ENCODE measurements around the gene TSPAN1. TPM values are rescaled to one million over a fixed set of nuclear protein-coding genes. Genes with fewer than 3 reads are reported as not detected.

TSPAN1 gene
- total and polyA plus RNA-seq, 2 of the 13 experiments (the other 11 are each of a cell fraction or from before 2014, with no cell fraction given), result 1.7 to 2.9 TPM

DNA sequence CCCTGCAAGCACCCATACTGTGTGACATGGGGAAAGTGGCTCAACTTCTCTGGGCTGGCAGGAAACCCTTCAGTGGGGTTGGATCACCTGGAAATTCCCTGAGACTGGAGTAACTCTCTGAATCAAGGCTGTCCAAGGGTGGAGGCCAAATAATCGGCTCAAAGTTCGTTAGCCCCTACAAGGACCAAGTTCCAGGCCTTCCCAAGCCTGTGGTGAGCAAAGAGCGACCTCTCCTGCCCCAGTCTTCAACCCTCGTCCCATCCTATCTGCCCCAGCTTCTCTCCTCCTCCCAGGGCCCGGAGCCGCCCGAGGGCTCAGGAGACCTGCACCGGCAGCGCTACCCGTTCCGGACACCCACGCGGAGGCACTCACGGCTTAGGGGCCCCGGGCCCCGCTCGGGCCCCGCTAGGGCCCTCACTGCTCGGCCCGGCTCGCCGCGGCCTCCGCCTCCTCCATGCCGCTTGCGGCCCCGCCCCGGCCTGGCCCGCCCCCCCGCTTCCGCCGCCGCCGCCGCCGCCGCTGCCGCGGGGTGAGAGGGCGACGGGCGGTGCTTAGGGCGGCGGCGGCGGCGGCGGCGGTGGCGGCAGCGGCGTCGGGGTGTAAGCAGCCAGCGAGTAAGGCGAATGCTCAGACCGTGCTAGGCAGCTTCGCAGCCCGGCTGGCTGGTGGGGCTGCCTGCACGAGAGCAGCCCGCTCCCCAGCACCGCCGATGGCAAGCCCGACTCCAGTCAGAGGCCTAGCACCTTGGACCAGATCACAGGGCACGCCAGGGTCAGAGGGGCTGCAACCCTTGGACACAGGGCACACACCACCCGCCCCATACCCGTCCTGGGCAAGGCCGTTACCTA is 23.3 kb downstream of the TSPAN1 start, which contains the start of gene POMGNT1 (continued):
- TF ChIP-seq ZSCAN21 (CRISPR knock-in tag; IDR thresholded peaks at IDR 0.05; ENCODE audit: borderline replicate concordance) (peak; percentile 48; the same call in 1 of the 2 replicates), ZNF430 (CRISPR knock-in tag; IDR thresholded peaks at IDR 0.05) (peak; percentile 24; the same call in 1 of the 2 replicates), HES4 (CRISPR knock-in tag; IDR thresholded peaks at IDR 0.05; ENCODE audit: borderline replicate concordance) (no peak), FIP1L1 (IDR thresholded peaks at IDR 0.05; ENCODE audit: borderline replicate concordance, insufficient read depth, low read depth, low read length) (no peak), MEF2D (CRISPR knock-in tag; IDR thresholded peaks at IDR 0.05) (no peak), KLF16 (CRISPR knock-in tag; IDR thresholded peaks at IDR 0.05) (0 out of 4 replicates have a peak, but pooled peaks of 1 of the 2 experiments have one; percentile 63), HDAC1 (CRISPR knock-in tag; IDR thresholded peaks at IDR 0.05) (no peak), TARDBP (CRISPR knock-in tag; IDR thresholded peaks at IDR 0.05) (no peak), POGZ (CRISPR knock-in tag; IDR thresholded peaks at IDR 0.05) (peak; percentile 57; the same call in 1 of the 2 replicates), NCOA5 (CRISPR knock-in tag; IDR thresholded peaks at IDR 0.05) (no peak), RARA (CRISPR knock-in tag; IDR thresholded peaks at IDR 0.05) (peak; percentile 31; the same call in 1 of the 2 replicates), SALL1 (CRISPR knock-in tag; IDR thresholded peaks at IDR 0.05) (peak; percentile 52), ZNF557 (CRISPR knock-in tag; IDR thresholded peaks at IDR 0.05) (no peak), RAD51 (IDR thresholded peaks at IDR 0.05; ENCODE audit: borderline replicate concordance) (no peak), CREB1 (IDR thresholded peaks at IDR 0.05) (no peak), CREB1 (CRISPR knock-in tag; IDR thresholded peaks at IDR 0.05) (no peak)
- TF ChIP-seq, protein P1, sequence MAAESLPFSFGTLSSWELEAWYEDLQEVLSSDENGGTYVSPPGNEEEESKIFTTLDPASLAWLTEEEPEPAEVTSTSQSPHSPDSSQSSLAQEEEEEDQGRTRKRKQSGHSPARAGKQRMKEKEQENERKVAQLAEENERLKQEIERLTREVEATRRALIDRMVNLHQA (CRISPR knock-in tag; IDR thresholded peaks at IDR 0.05), result no peak
- TF ChIP-seq, protein P2, sequence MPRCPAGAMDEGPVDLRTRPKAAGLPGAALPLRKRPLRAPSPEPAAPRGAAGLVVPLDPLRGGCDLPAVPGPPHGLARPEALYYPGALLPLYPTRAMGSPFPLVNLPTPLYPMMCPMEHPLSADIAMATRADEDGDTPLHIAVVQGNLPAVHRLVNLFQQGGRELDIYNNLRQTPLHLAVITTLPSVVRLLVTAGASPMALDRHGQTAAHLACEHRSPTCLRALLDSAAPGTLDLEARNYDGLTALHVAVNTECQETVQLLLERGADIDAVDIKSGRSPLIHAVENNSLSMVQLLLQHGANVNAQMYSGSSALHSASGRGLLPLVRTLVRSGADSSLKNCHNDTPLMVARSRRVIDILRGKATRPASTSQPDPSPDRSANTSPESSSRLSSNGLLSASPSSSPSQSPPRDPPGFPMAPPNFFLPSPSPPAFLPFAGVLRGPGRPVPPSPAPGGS (CRISPR knock-in tag; IDR thresholded peaks at IDR 0.05), result no peak
- TF ChIP-seq, protein P3, sequence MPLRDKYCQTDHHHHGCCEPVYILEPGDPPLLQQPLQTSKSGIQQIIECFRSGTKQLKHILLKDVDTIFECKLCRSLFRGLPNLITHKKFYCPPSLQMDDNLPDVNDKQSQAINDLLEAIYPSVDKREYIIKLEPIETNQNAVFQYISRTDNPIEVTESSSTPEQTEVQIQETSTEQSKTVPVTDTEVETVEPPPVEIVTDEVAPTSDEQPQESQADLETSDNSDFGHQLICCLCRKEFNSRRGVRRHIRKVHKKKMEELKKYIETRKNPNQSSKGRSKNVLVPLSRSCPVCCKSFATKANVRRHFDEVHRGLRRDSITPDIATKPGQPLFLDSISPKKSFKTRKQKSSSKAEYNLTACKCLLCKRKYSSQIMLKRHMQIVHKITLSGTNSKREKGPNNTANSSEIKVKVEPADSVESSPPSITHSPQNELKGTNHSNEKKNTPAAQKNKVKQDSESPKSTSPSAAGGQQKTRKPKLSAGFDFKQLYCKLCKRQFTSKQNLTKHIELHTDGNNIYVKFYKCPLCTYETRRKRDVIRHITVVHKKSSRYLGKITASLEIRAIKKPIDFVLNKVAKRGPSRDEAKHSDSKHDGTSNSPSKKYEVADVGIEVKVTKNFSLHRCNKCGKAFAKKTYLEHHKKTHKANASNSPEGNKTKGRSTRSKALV (CRISPR knock-in tag; IDR thresholded peaks at IDR 0.05), result no peak
- TF ChIP-seq, protein P4, sequence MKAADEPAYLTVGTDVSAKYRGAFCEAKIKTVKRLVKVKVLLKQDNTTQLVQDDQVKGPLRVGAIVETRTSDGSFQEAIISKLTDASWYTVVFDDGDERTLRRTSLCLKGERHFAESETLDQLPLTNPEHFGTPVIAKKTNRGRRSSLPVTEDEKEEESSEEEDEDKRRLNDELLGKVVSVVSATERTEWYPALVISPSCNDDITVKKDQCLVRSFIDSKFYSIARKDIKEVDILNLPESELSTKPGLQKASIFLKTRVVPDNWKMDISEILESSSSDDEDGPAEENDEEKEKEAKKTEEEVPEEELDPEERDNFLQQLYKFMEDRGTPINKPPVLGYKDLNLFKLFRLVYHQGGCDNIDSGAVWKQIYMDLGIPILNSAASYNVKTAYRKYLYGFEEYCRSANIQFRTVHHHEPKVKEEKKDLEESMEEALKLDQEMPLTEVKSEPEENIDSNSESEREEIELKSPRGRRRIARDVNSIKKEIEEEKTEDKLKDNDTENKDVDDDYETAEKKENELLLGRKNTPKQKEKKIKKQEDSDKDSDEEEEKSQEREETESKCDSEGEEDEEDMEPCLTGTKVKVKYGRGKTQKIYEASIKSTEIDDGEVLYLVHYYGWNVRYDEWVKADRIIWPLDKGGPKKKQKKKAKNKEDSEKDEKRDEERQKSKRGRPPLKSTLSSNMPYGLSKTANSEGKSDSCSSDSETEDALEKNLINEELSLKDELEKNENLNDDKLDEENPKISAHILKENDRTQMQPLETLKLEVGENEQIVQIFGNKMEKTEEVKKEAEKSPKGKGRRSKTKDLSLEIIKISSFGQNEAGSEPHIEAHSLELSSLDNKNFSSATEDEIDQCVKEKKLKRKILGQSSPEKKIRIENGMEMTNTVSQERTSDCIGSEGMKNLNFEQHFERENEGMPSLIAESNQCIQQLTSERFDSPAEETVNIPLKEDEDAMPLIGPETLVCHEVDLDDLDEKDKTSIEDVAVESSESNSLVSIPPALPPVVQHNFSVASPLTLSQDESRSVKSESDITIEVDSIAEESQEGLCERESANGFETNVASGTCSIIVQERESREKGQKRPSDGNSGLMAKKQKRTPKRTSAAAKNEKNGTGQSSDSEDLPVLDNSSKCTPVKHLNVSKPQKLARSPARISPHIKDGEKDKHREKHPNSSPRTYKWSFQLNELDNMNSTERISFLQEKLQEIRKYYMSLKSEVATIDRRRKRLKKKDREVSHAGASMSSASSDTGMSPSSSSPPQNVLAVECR (CRISPR knock-in tag; IDR thresholded peaks at IDR 0.05; ENCODE audit: borderline replicate concordance), result peak; percentile 68; the same call in 1 of the 2 replicates

Data from HepG2 (cell line).